AG08395 (cell line): Measurements from ENCODE around the gene GALNT5.

Source experiments
- DNase-seq: peaks from one replicate; pipeline ENCODE4 v3.0.0; 2012; ENCODE audit warnings: mixed read lengths, low spot score

The GALNT5 gene

GRCh38 chr2:157292853-157293252, 35.3 kb downstream of the GALNT5 start:
- DNase-seq = no peak

GRCh38 chr2:157296490-157296889, 39.0 kb downstream of the GALNT5 start:
- DNase-seq = no peak

GRCh38 chr2:157296958-157297357, 39.5 kb downstream of the GALNT5 start:
- no peak for DNase-seq

- no peak for DNase-seq
Observed at GRCh38 chr2:157301307-157301706, 43.8 kb downstream of the GALNT5 start.

- peak; percentile 55 for DNase-seq
Observed at GRCh38 chr2:157302492-157303099, 45.1 kb downstream of the GALNT5 start.

- no peak for DNase-seq
Observed at GRCh38 chr2:157303612-157304011, 46.1 kb downstream of the GALNT5 start.

GRCh38 chr2:157304811-157305722, 47.6 kb downstream of the GALNT5 start:
- peak; percentile 41 for DNase-seq

- DNase-seq = no peak
Observed at GRCh38 chr2:157305723-157306110, 48.2 kb downstream of the GALNT5 start.

- DNase-seq = peak; percentile 34
Observed at GRCh38 chr2:157307021-157307420, 49.5 kb downstream of the GALNT5 start.

GRCh38 chr2:157309878-157310277, 52.4 kb downstream of the GALNT5 start:
- DNase-seq = no peak

- DNase-seq = no peak
Observed at GRCh38 chr2:157311706-157312105, 54.2 kb downstream of the GALNT5 start.

GRCh38 chr2:157312866-157313486, 55.5 kb downstream of the GALNT5 start:
- peak; percentile 14 for DNase-seq

GRCh38 chr2:157315901-157316300, 58.4 kb downstream of the GALNT5 start:
- no peak for DNase-seq

- DNase-seq = no peak
Observed at GRCh38 chr2:157318884-157319283, 61.4 kb downstream of the GALNT5 start.

- no peak for DNase-seq
Observed at GRCh38 chr2:157319795-157320194, 62.3 kb downstream of the GALNT5 start.

- DNase-seq = no peak
Observed at GRCh38 chr2:157320409-157320808, 62.9 kb downstream of the GALNT5 start.

GRCh38 chr2:157321466-157321865, 64.0 kb downstream of the GALNT5 start:
- no peak for DNase-seq

GRCh38 chr2:157322432-157322831, 64.9 kb downstream of the GALNT5 start:
- no peak for DNase-seq

- DNase-seq = no peak
Observed at GRCh38 chr2:157324331-157324843, 66.9 kb downstream of the GALNT5 start.

GRCh38 chr2:157325786-157326185, 68.3 kb downstream of the GALNT5 start, which contains the start of gene ERMN:
ERMN (minus strand) TSS chr2:157325824; CDS start chr2:157325642, 182 bp downstream.
- no peak for DNase-seq

GRCh38 chr2:157326698-157327097, 69.2 kb downstream of the GALNT5 start:
- no peak for DNase-seq

- DNase-seq = no peak
Observed at GRCh38 chr2:157327200-157327599, 69.7 kb downstream of the GALNT5 start.
